Body of pancreas (tissue), 4 donors: ENCODE data around the gene BBOX1. TPM values are rescaled to one million over a fixed set of nuclear protein-coding genes. Genes with fewer than 3 reads are reported as not detected.

ENCODE experiments used
- ATAC-seq: fragments of 150-250 bp; one replicate; pipeline ENCODE4 v1.9.1; 2016
- DNase-seq, 4 donors: peaks; one replicate each; pipeline ENCODE4 v3.0.0-alpha.2; 2019
- H3K27ac ChIP-seq, 4 donors: fragments of 200-600 bp; sonication (generic); 1 replicate in 3 of 4; 2 replicates in 1 of 4; pipeline versions ENCODE4 v1.5.1 to v1.6.1; 2016 to 2019; ENCODE audit warnings: mild to moderate bottlenecking in 1 of 4, mixed read lengths in 1 of 4, moderate library complexity in 1 of 4
- H3K27me3 ChIP-seq, 2 donors: fragments of 200-600 bp; sonication (generic); one replicate each; pipeline ENCODE4 v1.6.0; 2016; ENCODE audit warnings: mild to moderate bottlenecking in 1 of 2
- H3K36me3 ChIP-seq, 2 donors: fragments of 200-600 bp; sonication (generic); replicated peaks in 1 of 2; 2 replicates each; pipeline ENCODE4 v1.5.1; 2016; ENCODE audit warnings: low read depth in 2 of 2; ENCODE audit not compliant: insufficient read depth in 1 of 2
- H3K4me1 ChIP-seq: fragments of 200-600 bp; sonication (generic); one replicate; pipeline ENCODE4 v1.6.0; 2016
- H3K4me3 ChIP-seq, 2 donors: fragments of 200-600 bp; sonication (generic); 1 replicate in 1 of 2; 2 replicates in 1 of 2; pipeline ENCODE4 v1.5.1; 2016 to 2019
- H3K9me3 ChIP-seq, 3 donors: fragments of 200-600 bp; sonication (generic); 1 replicate in 2 of 3; 2 replicates in 1 of 3; pipeline ENCODE4 v1.5.1; 2016
- CTCF ChIP-seq, 7 experiments: fragments of 450-650 bp in 4 of 7; fragments of 200-600 bp in 3 of 7; sonication (generic) in 3 of 7; IDR thresholded peaks; one replicate each; pipeline ENCODE4 v1.5.1; 2016 to 2019; ENCODE audit warnings: antibody characterized with exemption in 7 of 7
- POLR2A ChIP-seq, 3 donors: fragments of 450-650 bp; IDR thresholded peaks; one replicate each; pipeline ENCODE4 v1.6.1; 2016; ENCODE audit warnings: antibody characterized with exemption in 3 of 3, mild to moderate bottlenecking in 2 of 3
- WGBS, 2 donors: methylation state at CpG; one replicate each; pipeline ENCODE4 v1.1.5; 2017; 5-methylcytosine and 5-hydroxymethylcytosine counted together
- intact Hi-C: fragments of 100-400 bp; cut with DNase I; formaldehyde crosslinking; loops from one replicate; pipeline ENCODE4 v1.15.1; 2023
- total RNA-seq, 2 donors: library from RNA; depleted of rRNA; stranded (reverse); fragments of >200 nt; gene quantifications; one replicate each; pipeline ENCODE4 v1.1.0, GENCODE V29; 2016

BBOX1 gene
- total RNA-seq, 2 donors from 2014 or later: not detected

- intact Hi-C loops: no loop called here
- H3K27me3 ChIP-seq: no peaks in the 10 kb centered on the region
- H3K9me3 ChIP-seq: no peaks in the 10 kb centered on the region
- H3K4me1 ChIP-seq: no peaks in the 10 kb centered on the region
- DNase-seq (no peak), ATAC-seq (no peak)
- no peak overlapping the region for H3K27ac ChIP-seq
- H3K4me3 ChIP-seq: no peak overlapping the region
- no peak for TF ChIP-seq POLR2A (IDR thresholded peaks at IDR 0.05)
- TF ChIP-seq CTCF (IDR thresholded peaks at IDR 0.05): no peak
- H3K36me3 ChIP-seq: no peaks in the 10 kb centered on the region
These were observed 107.9 kb downstream of the BBOX1 start for GRCh38 chr11:27148506-27148905.

- TF ChIP-seq POLR2A (IDR thresholded peaks at IDR 0.05) (no peak), CTCF (IDR thresholded peaks at IDR 0.05) (no peak)
- no peaks in the 10 kb centered on the region for H3K9me3 ChIP-seq
- no peak overlapping the region for H3K4me3 ChIP-seq
- H3K27me3 ChIP-seq: no peaks in the 10 kb centered on the region
- intact Hi-C loops: loop anchor here (5.0 kb wide), 1 partner anchor 393 kb away; no protein-coding TSS in a partner anchor
- H3K27ac ChIP-seq: no peak overlapping the region
- ATAC-seq: no peak
- no peaks in the 10 kb centered on the region for H3K36me3 ChIP-seq
- no peak for DNase-seq
- 70 to 80% methylated on average over 2 of the region's 2 CpGs for WGBS, 2 donors
- no peaks in the 10 kb centered on the region for H3K4me1 ChIP-seq
These were observed 109.5 kb downstream of the BBOX1 start for GRCh38 chr11:27150098-27150497.

GRCh38 chr11:27153136-27153535, 112.5 kb downstream of the BBOX1 start:
- 83 to 92% methylated on average over 1 of the region's 1 CpG for WGBS, 2 donors
- intact Hi-C loops: loop anchor here (5.0 kb wide), 1 partner anchor 396 kb away; no protein-coding TSS in a partner anchor
- no peak overlapping the region for H3K4me3 ChIP-seq
- TF ChIP-seq CTCF (IDR thresholded peaks at IDR 0.05): no peak
- no peak for TF ChIP-seq POLR2A (IDR thresholded peaks at IDR 0.05)
- H3K27me3 ChIP-seq: no peaks in the 10 kb centered on the region
- H3K4me1 ChIP-seq: no peaks in the 10 kb centered on the region
- DNase-seq (no peak), ATAC-seq (no peak)
- H3K36me3 ChIP-seq: no peaks in the 10 kb centered on the region
- no peak overlapping the region for H3K27ac ChIP-seq
- H3K9me3 ChIP-seq: no peaks in the 10 kb centered on the region

GRCh38 chr11:27158456-27159334, 118.1 kb downstream of the BBOX1 start:
- peak; percentile 100 for ATAC-seq
- no peaks in the 10 kb centered on the region for H3K27me3 ChIP-seq
- intact Hi-C loops: no loop called here
- 21 to 28% methylated on average over 10 of the region's 10 CpGs for WGBS, 2 donors
- H3K9me3 ChIP-seq: no peaks in the 10 kb centered on the region
- no peaks in the 10 kb centered on the region for H3K4me1 ChIP-seq
- H3K27ac ChIP-seq: no peak overlapping the region
- TF ChIP-seq CTCF (IDR thresholded peaks at IDR 0.05) (peak; percentile 75 to 96 (median 93)), POLR2A (IDR thresholded peaks at IDR 0.05) (no peak)
- no peaks in the 10 kb centered on the region for H3K36me3 ChIP-seq
- peak; percentile 63 to 74 (median 70) for DNase-seq
- H3K4me3 ChIP-seq: no peak overlapping the region

GRCh38 chr11:27159335-27159679, 118.7 kb downstream of the BBOX1 start:
- Histone ChIP-seq H3K9me3 (no peaks in the 10 kb centered on the region), H3K27ac (no peak overlapping the region), H3K4me1 (no peaks in the 10 kb centered on the region), H3K4me3 (no peak overlapping the region), H3K36me3 (no peaks in the 10 kb centered on the region), H3K27me3 (no peaks in the 10 kb centered on the region)
- 47 to 49% methylated on average over 2 of the region's 2 CpGs for WGBS, 2 donors
- intact Hi-C loops: no loop called here
- ATAC-seq (no peak), DNase-seq (no peak)
- no peak for TF ChIP-seq POLR2A (IDR thresholded peaks at IDR 0.05)
- TF ChIP-seq CTCF (IDR thresholded peaks at IDR 0.05): no peak
